Activated T-cell treated with anti-CD3 and anti-CD28 coated beads, Interleukin-2, amount 50 U/mL, for 72 hours (primary cell): ENCODE data around the gene RYR3. TPM values are rescaled to one million over a fixed set of nuclear protein-coding genes. Genes with fewer than 3 reads are reported as not detected.

Experiments used
- ATAC-seq, 2 donors: fragments of 150-1000 bp; cut with Tn5 transposase; replicated peaks in 1 of 2; 2 replicates each; pipeline ENCODE4 v1.10.0; 2021; ENCODE audit warnings: moderate library complexity in 2 of 2, mild to moderate bottlenecking in 1 of 2
- DNase-seq, 2 donors: peaks; one replicate each; pipeline ENCODE4 v3.0.0; 2021 to 2022; ENCODE audit warnings: mixed read lengths in 1 of 2
- H3K27ac Mint-ChIP-seq: one replicate; pipeline ENCODE4 v1.8.0; 2022; ENCODE audit warnings: mild to moderate bottlenecking, moderate library complexity, mixed read lengths
- H3K27me3 Mint-ChIP-seq: one replicate; pipeline ENCODE4 v1.8.0; 2022; ENCODE audit warnings: low read depth, mixed read lengths
- H3K36me3 Mint-ChIP-seq, 2 donors: one replicate each; pipeline ENCODE4 v1.8.0; 2022; ENCODE audit warnings: mixed read lengths in 2 of 2, mild to moderate bottlenecking in 1 of 2; ENCODE audit not compliant: insufficient read depth in 2 of 2
- H3K4me1 Mint-ChIP-seq: one replicate; pipeline ENCODE4 v1.8.0; 2022; ENCODE audit warnings: low read depth, mixed read lengths
- H3K4me3 Mint-ChIP-seq, 2 donors: one replicate each; pipeline ENCODE4 v1.8.0; 2022; ENCODE audit warnings: mild to moderate bottlenecking in 2 of 2, mixed read lengths in 2 of 2, moderate library complexity in 2 of 2
- H3K9me3 Mint-ChIP-seq, 2 donors: one replicate each; pipeline ENCODE4 v1.8.0; 2022; ENCODE audit warnings: mixed read lengths in 2 of 2
- total RNA-seq, 2 donors: library from RNA; stranded (reverse); gene quantifications; one replicate each; pipeline ENCODE4 v1.2.3, GENCODE V29; 2022

RYR3 gene
- total RNA-seq, 2 donors from 2014 or later = not detected

DNA sequence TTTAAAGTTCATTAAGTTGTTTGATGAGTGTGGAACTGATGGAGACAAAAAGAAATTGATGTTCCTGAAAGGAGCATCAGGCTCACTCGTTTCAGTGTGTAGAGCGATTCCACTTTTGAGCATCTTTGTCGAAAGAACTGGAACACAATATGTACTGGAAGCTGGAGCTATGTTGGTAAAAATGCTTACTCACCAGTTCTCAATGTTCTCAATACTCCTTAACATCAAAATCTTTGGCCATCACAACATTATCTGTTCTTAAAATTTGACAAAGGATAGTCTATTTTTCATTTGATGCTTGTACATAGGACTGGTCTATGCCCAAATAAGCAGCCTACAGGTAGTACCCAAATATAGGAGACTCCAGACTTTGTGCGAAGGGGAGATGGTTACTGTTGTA is 18.7 kb downstream of the RYR3 start:
- no peak for ATAC-seq

DNA sequence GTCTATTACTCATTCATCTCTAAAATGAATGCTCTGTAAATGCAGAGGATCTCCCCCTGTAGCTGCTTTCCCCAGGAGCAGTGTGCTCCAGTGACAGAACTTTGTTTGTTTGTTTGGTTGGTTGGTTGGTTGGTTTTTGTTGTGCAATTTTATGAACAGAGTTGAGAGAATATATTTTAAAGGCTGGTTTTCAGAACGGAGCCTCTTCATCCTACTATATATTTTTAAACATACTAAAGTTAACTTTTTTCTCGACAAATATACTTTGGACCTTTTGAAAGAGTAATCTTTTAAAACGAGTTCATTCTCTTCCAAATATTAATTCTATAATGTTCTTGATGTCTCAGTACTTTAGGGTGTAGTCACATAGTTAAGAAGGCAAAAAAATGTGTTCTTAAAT is 20.2 kb downstream of the RYR3 start:
- H3K9me3 Mint-ChIP-seq = peaks cover 0 to 2% of the 10 kb centered on the region in 2 donors
- no peaks in the 10 kb centered on the region for H3K36me3 Mint-ChIP-seq
- ATAC-seq (no peak), DNase-seq (no peak)
- peaks cover 57% of the 10 kb centered on the region for H3K27me3 Mint-ChIP-seq
- H3K4me3 Mint-ChIP-seq = no peak overlapping the region
- H3K4me1 Mint-ChIP-seq = no peaks in the 10 kb centered on the region
- H3K27ac Mint-ChIP-seq = no peak overlapping the region

More for the DNA sequence above, 18.7 kb downstream of the RYR3 start:
- H3K27ac Mint-ChIP-seq = no peak overlapping the region
- H3K4me1 Mint-ChIP-seq = no peaks in the 10 kb centered on the region
- H3K36me3 Mint-ChIP-seq = no peaks in the 10 kb centered on the region
- H3K4me3 Mint-ChIP-seq = no peak overlapping the region
- H3K9me3 Mint-ChIP-seq = peaks cover 0 to 2% of the 10 kb centered on the region in 2 donors
- H3K27me3 Mint-ChIP-seq = peaks cover 71% of the 10 kb centered on the region
- DNase-seq = no peak

GRCh38 chr15:33341953-33342352 is 31.2 kb downstream of the RYR3 start:
- Mint-ChIP-seq H3K9me3 (peaks cover 2% of the 10 kb centered on the region in 2 donors), H3K27ac (no peak overlapping the region), H3K4me1 (no peaks in the 10 kb centered on the region), H3K27me3 (peaks cover 8% of the 10 kb centered on the region), H3K36me3 (no peaks in the 10 kb centered on the region), H3K4me3 (no peak overlapping the region)
- ATAC-seq = no peak
- DNase-seq = no peak

- no peaks in the 10 kb centered on the region for H3K4me1 Mint-ChIP-seq
- no peak overlapping the region for H3K4me3 Mint-ChIP-seq
Measured at GRCh38 chr15:33343275-33343674, 32.5 kb downstream of the RYR3 start.

GRCh38 chr15:33344111-33344510 is 33.3 kb downstream of the RYR3 start:
- ATAC-seq = no peak
- peaks cover 2% of the 10 kb centered on the region in 2 donors for H3K9me3 Mint-ChIP-seq
- no peak overlapping the region for H3K4me3 Mint-ChIP-seq
- H3K27ac Mint-ChIP-seq = no peak overlapping the region
- no peaks in the 10 kb centered on the region for H3K36me3 Mint-ChIP-seq
- peaks cover 8% of the 10 kb centered on the region for H3K27me3 Mint-ChIP-seq
- no peak for DNase-seq
- no peaks in the 10 kb centered on the region for H3K4me1 Mint-ChIP-seq

More at GRCh38 chr15:33343275-33343674, 32.5 kb downstream of the RYR3 start:
- H3K9me3 Mint-ChIP-seq = peaks cover 2% of the 10 kb centered on the region in 2 donors
- peaks cover 8% of the 10 kb centered on the region for H3K27me3 Mint-ChIP-seq
- no peak for ATAC-seq
- DNase-seq = no peak
- no peaks in the 10 kb centered on the region for H3K36me3 Mint-ChIP-seq
- no peak overlapping the region for H3K27ac Mint-ChIP-seq

DNA sequence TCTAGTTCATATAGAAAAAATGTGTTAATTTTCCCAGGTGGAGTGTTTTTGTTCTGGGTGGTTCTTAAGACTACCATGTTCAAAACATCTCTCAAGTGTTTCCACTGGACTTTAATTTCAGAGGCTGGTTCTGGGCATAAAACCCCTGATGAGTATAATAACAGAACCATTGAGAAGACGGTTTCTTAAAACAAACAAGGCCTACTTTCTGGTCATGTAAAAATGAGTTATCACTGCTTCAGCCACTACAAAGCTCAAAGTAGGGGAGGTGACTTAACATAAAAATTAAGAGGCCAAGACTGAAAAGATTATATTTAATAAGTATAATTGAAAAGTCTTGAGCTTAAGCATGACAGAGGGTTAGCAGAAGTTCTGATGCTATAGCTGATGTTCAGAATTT is 33.8 kb downstream of the RYR3 start:
- ATAC-seq = no peak
- Mint-ChIP-seq H3K9me3 (peaks cover 0 to 2% of the 10 kb centered on the region in 2 donors), H3K27ac (no peak overlapping the region)

GRCh38 chr15:33354411-33354810 is 43.6 kb downstream of the RYR3 start:
- peaks cover 10% of the 10 kb centered on the region for H3K27me3 Mint-ChIP-seq
- H3K4me1 Mint-ChIP-seq = no peaks in the 10 kb centered on the region
- no peaks in the 10 kb centered on the region for H3K36me3 Mint-ChIP-seq
- no peaks in the 10 kb centered on the region for H3K9me3 Mint-ChIP-seq
- H3K27ac Mint-ChIP-seq = no peak overlapping the region
- H3K4me3 Mint-ChIP-seq = no peak overlapping the region
- ATAC-seq = no peak
- DNase-seq = no peak

More for the DNA sequence above, 33.8 kb downstream of the RYR3 start:
- H3K4me3 Mint-ChIP-seq = no peak overlapping the region
- no peak for DNase-seq
- peaks cover 8% of the 10 kb centered on the region for H3K27me3 Mint-ChIP-seq
- H3K4me1 Mint-ChIP-seq = no peaks in the 10 kb centered on the region
- no peaks in the 10 kb centered on the region for H3K36me3 Mint-ChIP-seq

DNA sequence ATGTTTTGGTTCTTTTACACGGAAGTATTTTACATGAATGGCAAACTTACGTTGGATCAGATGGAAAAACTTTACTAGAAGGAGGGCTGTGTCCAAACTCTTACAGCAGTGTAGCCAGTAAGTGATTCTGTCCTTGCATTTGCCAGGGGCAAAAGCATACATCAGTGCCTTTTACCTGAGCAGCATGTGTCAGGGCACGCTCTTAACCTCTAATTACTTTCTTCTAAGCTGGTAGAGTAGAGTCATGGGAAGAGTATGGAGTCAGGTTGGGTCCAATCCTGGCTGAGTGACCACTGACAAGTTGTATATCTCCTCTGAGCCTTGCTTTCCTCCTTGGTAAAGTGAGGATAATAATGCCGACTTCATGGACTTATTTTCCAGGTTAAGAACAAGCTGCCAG is 47.1 kb downstream of the RYR3 start:
- ATAC-seq (no peak), DNase-seq (no peak)
- no peak overlapping the region for H3K4me3 Mint-ChIP-seq
- no peaks in the 10 kb centered on the region for H3K9me3 Mint-ChIP-seq
- H3K4me1 Mint-ChIP-seq = no peaks in the 10 kb centered on the region
- no peaks in the 10 kb centered on the region for H3K36me3 Mint-ChIP-seq
- no peak overlapping the region for H3K27ac Mint-ChIP-seq
- peaks cover 8% of the 10 kb centered on the region for H3K27me3 Mint-ChIP-seq

DNA sequence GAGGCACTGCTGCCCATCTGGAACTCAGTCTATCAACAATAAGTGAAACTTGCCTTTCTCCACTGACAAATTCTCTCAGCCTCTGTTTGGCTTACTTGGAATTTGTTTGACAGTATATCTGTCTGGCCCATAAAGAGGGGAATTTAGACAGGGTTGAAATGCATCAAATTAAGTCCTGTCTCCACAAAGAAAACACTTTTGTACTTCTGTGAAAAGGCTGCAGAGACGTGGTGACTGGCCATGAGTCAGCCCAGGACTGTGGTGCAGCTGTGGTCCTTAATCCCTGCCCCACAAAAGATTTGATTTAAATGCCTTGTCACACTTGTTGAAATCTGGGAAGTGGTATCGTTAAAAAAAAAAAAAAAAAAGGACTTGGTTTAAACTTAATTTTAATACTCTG is 47.5 kb downstream of the RYR3 start:
- ATAC-seq = no peak
- Mint-ChIP-seq H3K27ac (no peak overlapping the region), H3K36me3 (no peaks in the 10 kb centered on the region), H3K9me3 (no peaks in the 10 kb centered on the region), H3K27me3 (peaks cover 3% of the 10 kb centered on the region), H3K4me3 (no peak overlapping the region), H3K4me1 (no peaks in the 10 kb centered on the region)
- no peak for DNase-seq

DNA sequence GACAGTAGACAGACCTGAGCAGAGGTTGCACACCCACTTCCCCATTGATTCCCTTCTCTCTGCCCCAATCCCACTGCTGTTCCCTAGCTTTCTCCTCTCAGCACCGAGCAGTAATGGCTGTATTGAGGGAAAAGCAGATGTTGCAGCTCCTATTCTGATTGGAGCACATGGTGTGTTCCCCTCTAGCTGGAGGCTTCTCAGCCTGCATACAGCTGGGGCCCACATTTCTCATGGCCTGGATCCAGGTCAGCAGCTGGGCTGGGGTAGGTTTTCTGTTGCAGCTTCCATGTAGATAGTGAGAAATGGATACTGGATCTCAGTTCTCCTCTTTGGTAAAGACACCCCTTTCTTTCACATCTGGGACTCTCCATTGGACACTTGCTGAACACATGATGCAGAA is 50.1 kb downstream of the RYR3 start:
- H3K27ac Mint-ChIP-seq = no peak overlapping the region
- H3K36me3 Mint-ChIP-seq = no peaks in the 10 kb centered on the region
- DNase-seq (no peak), ATAC-seq (no peak)
- no peaks in the 10 kb centered on the region for H3K4me1 Mint-ChIP-seq
- no peak overlapping the region for H3K4me3 Mint-ChIP-seq
- peaks cover 14% of the 10 kb centered on the region for H3K27me3 Mint-ChIP-seq
- H3K9me3 Mint-ChIP-seq = no peaks in the 10 kb centered on the region

GRCh38 chr15:33369941-33370622 is 59.3 kb downstream of the RYR3 start:
- Mint-ChIP-seq H3K36me3 (no peaks in the 10 kb centered on the region), H3K9me3 (no peaks in the 10 kb centered on the region), H3K4me3 (no peak overlapping the region), H3K4me1 (no peaks in the 10 kb centered on the region), H3K27ac (no peak overlapping the region), H3K27me3 (peaks cover 18% of the 10 kb centered on the region)
- ATAC-seq (no peak), DNase-seq (no peak)

DNA sequence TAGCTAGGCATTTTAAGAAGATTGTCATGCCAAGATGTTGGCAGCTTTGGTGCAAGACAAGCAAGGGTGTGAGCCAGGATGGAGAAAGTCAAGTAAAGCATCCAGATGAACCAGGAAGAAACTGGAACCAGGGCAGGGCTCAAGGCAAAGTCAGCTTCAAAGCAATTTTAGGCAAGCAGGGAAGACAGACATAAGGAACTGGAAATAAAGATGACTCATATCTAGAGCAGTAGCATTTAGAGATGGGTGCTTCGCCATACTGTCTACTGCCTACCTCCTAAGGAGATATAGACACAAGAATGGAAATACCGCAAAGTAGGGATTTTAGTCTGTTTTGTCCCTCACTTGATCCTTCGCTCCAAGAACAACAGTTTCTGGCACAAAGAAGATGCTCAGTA is 59.9 kb downstream of the RYR3 start:
- no peak for ATAC-seq
- Mint-ChIP-seq H3K4me3 (no peak overlapping the region), H3K27me3 (peaks cover 13% of the 10 kb centered on the region), H3K27ac (no peak overlapping the region), H3K4me1 (no peaks in the 10 kb centered on the region), H3K36me3 (no peaks in the 10 kb centered on the region), H3K9me3 (no peaks in the 10 kb centered on the region)
- DNase-seq = no peak

DNA sequence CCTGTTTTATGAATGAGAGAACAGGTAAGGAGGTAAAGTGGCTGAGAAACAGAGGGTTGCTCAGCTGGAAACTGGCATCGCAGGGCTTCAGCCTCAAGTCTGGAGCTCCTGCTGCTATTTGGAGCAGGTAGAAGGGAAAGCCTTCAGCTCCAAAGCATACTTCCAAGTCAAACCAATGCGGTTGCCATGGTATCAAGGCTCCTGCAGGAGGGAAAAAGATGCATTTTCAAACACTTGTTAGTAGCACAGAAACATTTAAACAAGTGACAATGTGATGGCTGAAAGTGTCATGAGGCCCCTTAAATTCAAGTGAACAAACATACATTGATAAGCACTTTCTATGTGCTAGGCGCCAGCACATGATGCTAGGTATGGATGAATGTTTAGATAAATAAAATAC is 60.4 kb downstream of the RYR3 start:
- no peaks in the 10 kb centered on the region for H3K36me3 Mint-ChIP-seq
- no peak overlapping the region for H3K27ac Mint-ChIP-seq
- DNase-seq = no peak
- H3K4me1 Mint-ChIP-seq = no peaks in the 10 kb centered on the region
- H3K27me3 Mint-ChIP-seq = peaks cover 13% of the 10 kb centered on the region
- H3K9me3 Mint-ChIP-seq = no peaks in the 10 kb centered on the region
- H3K4me3 Mint-ChIP-seq = no peak overlapping the region
- ATAC-seq = no peak

GRCh38 chr15:33374226-33374914 is 63.6 kb downstream of the RYR3 start:
- ATAC-seq = no peak
- Mint-ChIP-seq H3K4me3 (no peak overlapping the region), H3K4me1 (no peaks in the 10 kb centered on the region), H3K9me3 (no peaks in the 10 kb centered on the region), H3K36me3 (no peaks in the 10 kb centered on the region), H3K27ac (no peak overlapping the region), H3K27me3 (peaks cover 13% of the 10 kb centered on the region)
- DNase-seq = no peak
